Lung (tissue), 12 donors: ENCODE measurements around the gene PCGF3. TPM values are rescaled to one million over a fixed set of nuclear protein-coding genes. Genes with fewer than 3 reads are reported as not detected.

Experiments
- ATAC-seq: fragments of 200-7000 bp; cut with Tn5 transposase; one replicate; pipeline ENCODE4 v1.9.1; 2020; ENCODE audit warnings: moderate number of reproducible peaks; ENCODE audit not compliant: insufficient read depth, low FRiP score
- DNase-seq, 3 donors: peaks; one replicate each; pipeline ENCODE4 v3.0.0-alpha.2; 2013 to 2017
- H3K27ac ChIP-seq, 2 donors: one replicate each; pipeline ENCODE4 v1.5.1; 2013; ENCODE audit warnings: mild to moderate bottlenecking in 2 of 2, moderate library complexity in 2 of 2, control low read depth in 1 of 2, inconsistent platforms in 1 of 2, low read depth in 1 of 2, low read length in 1 of 2
- H3K27me3 ChIP-seq, 3 donors: one replicate each; pipeline ENCODE4 v1.5.1; 2013; ENCODE audit warnings: low read length in 2 of 3; ENCODE audit not compliant: control insufficient read depth in 3 of 3, insufficient read depth in 3 of 3
- H3K36me3 ChIP-seq, 4 donors: one replicate each; pipeline ENCODE4 v1.5.1; 2013; ENCODE audit warnings: low read length in 4 of 4, mild to moderate bottlenecking in 1 of 4, moderate library complexity in 1 of 4; ENCODE audit not compliant: control insufficient read depth in 4 of 4, insufficient read depth in 4 of 4
- H3K4me1 ChIP-seq, 5 donors: one replicate each; pipeline ENCODE4 v1.5.1; 2013; ENCODE audit warnings: low read length in 5 of 5, mild to moderate bottlenecking in 2 of 5, moderate library complexity in 1 of 5; ENCODE audit not compliant: control insufficient read depth in 5 of 5, insufficient read depth in 5 of 5
- H3K4me3 ChIP-seq: one replicate; pipeline ENCODE4 v1.5.1; 2013; ENCODE audit warnings: mild to moderate bottlenecking, control low read depth, moderate library complexity
- H3K9ac ChIP-seq, 2 donors: one replicate each; pipeline ENCODE4 v1.5.1; 2013; ENCODE audit warnings: low read length in 2 of 2, control low read depth in 1 of 2; ENCODE audit not compliant: insufficient read depth in 1 of 2
- H3K9me3 ChIP-seq, 4 donors: one replicate each; pipeline ENCODE4 v1.5.1; 2013; ENCODE audit warnings: low read length in 3 of 4, mild to moderate bottlenecking in 1 of 4, moderate library complexity in 1 of 4; ENCODE audit not compliant: control insufficient read depth in 4 of 4, insufficient read depth in 3 of 4
- WGBS, 2 donors: extraction: QIAGEN DNeasy Blood & Tissue Kit; methylation state at CpG; one replicate each; pipeline ENCODE4 v1.1.7; 2013; 5-methylcytosine and 5-hydroxymethylcytosine counted together
- polyA plus RNA-seq, 2 donors: library from polyadenylated mRNA; stranded (reverse); fragments of 200-250 nt; gene quantifications; one replicate each; pipeline ENCODE4 v1.2.1, GENCODE V29; 2013
- total RNA-seq, 2 donors: library from RNA; depleted of rRNA in 1 of 2; stranded (reverse); fragments of >200 nt in 1 of 2; gene quantifications; one replicate each; pipeline ENCODE4 v1.2.1, GENCODE V29; 2014 to 2021
- TF ChIP-seq, protein P1 (sequence below): IDR thresholded peaks from 2 replicates; pipeline ENCODE4 v1.5.1; 2012; ENCODE audit warnings: mild to moderate bottlenecking; ENCODE audit errors: control extremely low read depth, extremely low read depth
- donor health status: control.
- donor health status: control.
- donor health status: Bipolar disorder and iron deficiency.
- donor health status: healthy.
- donor health status: DM: yes; HTN: yes; CAD: no.

Gene PCGF3
- total and polyA plus RNA-seq, 4 donors = 29.3 to 66.8 (median 43.3) TPM

DNA sequence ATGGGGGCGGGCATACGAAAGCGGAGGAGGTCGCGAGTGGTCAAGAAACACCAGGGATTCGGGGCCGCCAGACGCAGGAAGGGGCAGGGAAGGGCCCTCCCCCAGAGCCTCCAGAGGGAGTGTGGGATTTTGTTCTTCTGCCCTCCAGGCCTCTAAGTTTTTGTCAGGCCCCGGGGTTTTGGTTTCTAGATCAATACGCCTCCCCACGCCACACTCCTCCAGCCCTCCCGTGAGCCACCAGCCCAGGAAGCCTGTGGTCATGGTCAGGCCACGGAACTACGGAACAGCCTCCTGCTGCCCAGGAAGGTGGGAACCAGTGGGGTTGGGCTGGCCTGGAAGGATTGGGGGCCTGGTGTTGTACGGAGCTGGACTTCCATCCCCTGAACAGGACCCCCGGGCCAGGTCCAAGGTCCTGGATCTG, 81.9 kb downstream of the PCGF3 start:
- H3K9me3 ChIP-seq = no peaks in the 10 kb centered on the region
- H3K27ac ChIP-seq = no peak overlapping the region
- H3K4me3 ChIP-seq = no peak overlapping the region
- no peak for ATAC-seq
- peaks cover 13 to 30% (median 18%) of the 10 kb centered on the region in 3 donors for H3K27me3 ChIP-seq
- TF ChIP-seq, protein P1, sequence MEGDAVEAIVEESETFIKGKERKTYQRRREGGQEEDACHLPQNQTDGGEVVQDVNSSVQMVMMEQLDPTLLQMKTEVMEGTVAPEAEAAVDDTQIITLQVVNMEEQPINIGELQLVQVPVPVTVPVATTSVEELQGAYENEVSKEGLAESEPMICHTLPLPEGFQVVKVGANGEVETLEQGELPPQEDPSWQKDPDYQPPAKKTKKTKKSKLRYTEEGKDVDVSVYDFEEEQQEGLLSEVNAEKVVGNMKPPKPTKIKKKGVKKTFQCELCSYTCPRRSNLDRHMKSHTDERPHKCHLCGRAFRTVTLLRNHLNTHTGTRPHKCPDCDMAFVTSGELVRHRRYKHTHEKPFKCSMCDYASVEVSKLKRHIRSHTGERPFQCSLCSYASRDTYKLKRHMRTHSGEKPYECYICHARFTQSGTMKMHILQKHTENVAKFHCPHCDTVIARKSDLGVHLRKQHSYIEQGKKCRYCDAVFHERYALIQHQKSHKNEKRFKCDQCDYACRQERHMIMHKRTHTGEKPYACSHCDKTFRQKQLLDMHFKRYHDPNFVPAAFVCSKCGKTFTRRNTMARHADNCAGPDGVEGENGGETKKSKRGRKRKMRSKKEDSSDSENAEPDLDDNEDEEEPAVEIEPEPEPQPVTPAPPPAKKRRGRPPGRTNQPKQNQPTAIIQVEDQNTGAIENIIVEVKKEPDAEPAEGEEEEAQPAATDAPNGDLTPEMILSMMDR = no peak
- DNase-seq = no peak
- peaks cover 0 to 20% (median 6%) of the 10 kb centered on the region in 5 donors for H3K4me1 ChIP-seq
- H3K9ac ChIP-seq = no peak overlapping the region
- no peaks in the 10 kb centered on the region for H3K36me3 ChIP-seq
- WGBS, 2 donors = 62 to 67% methylated on average over 16 of the region's 16 CpGs

DNA sequence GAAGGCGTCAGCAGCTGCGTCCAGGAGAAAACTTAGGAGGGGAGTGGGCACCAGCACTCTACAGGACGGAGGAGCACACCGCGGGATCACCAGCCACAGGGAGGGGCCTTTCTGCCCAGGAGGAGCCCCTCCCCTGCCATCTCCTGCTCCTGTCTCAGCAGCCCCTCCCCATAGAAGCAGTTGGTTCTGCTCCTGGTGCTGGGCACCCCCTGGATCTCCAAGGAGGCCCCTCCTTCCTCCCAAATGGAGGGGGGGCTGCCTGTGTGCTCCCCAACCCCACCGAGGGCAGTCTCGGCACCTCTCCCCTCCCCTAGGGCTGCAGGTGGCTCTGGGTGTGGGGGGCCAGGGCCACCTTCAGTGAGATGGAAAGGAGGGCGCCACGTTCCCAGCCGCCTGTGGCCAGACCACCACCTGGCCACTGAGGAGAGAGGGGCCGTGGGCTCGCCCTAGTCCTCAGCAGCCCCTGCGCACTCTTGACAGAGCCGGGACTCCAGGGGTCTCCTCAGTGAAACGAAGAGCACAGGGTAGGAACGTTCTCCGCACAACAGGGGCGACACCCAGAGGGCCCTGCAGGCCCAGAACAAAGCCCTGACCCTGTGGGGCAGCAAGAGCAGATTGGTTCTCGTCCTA, 82.5 kb downstream of the PCGF3 start:
- Histone ChIP-seq H3K27ac (no peak overlapping the region), H3K36me3 (no peaks in the 10 kb centered on the region), H3K9ac (no peak overlapping the region), H3K27me3 (peaks cover 13 to 35% (median 22%) of the 10 kb centered on the region in 3 donors), H3K4me3 (no peak overlapping the region), H3K9me3 (peaks cover 0 to 2% (median 0%) of the 10 kb centered on the region in 4 donors), H3K4me1 (peaks cover 0 to 17% (median 8%) of the 10 kb centered on the region in 5 donors)
- TF ChIP-seq, protein P1 = no peak
- WGBS, 2 donors = 84 to 90% methylated on average over 19 of the region's 19 CpGs
- DNase-seq (no peak), ATAC-seq (no peak)

DNA sequence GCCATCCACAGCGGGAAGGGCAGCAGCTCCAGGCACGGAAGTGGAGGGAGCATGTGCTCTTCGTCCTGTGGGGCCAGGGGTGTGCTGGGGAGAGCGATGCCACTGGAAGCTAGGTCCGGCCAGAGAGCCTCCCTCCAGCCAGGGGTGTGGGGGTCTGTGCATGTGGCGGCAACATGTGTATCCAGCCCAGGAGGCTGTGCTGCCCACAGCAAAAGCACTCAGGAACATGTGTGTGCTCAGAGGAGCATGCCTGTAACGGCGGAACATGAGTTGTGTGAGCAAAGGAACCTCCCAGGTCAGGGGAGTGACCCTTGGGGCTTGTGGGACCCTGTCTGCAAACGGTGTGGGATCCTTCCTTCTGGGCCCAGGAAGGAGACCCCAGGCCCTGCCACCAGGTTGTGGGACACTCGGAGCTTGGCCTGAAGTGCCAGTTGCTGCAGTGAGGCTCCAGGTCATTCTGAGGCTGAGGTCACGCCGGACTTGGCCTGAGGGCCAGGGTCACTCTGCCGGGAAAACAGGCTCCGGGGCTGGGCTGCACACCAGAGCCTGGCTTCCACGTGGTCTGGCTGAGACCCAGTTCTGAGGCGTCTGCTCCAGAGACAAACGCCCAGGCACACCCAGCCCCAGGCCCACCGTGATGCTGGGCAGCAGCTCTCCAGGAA, 83.1 kb downstream of the PCGF3 start:
- Histone ChIP-seq H3K4me1 (peaks cover 0 to 17% (median 8%) of the 10 kb centered on the region in 5 donors), H3K9me3 (peaks cover 0 to 2% (median 0%) of the 10 kb centered on the region in 4 donors), H3K36me3 (no peaks in the 10 kb centered on the region), H3K27ac (no peak overlapping the region), H3K9ac (no peak overlapping the region), H3K4me3 (no peak overlapping the region), H3K27me3 (peaks cover 13 to 39% (median 29%) of the 10 kb centered on the region in 3 donors)
- TF ChIP-seq, protein P1 = no peak
- DNase-seq = no peak
- 76 to 79% methylated on average over 18 of the region's 18 CpGs for WGBS, 2 donors
- no peak for ATAC-seq
